K562 (cell line): ENCODE results near the gene POLR2H. TPM values are rescaled to one million over a fixed set of nuclear protein-coding genes. Genes with fewer than 3 reads are reported as not detected.

Experiments
- BACH1 ChIP-seq: fragments of 200-800 bp; sonication (Bioruptor generic); IDR thresholded peaks from 2 replicates; pipeline ENCODE4 v1.6.1; 2016; ENCODE audit warnings: missing genetic modification characterization, missing compliant biosample characterization
- BHLHE40 ChIP-seq: IDR thresholded peaks from 2 replicates; pipeline ENCODE4 v1.6.1; 2011; ENCODE audit warnings: low read length, improper control_type of control experiment
- DEAF1 ChIP-seq: fragments of 450-650 bp; formaldehyde crosslinking; IDR thresholded peaks from 2 replicates; pipeline ENCODE4 v1.4.0; 2020; ENCODE audit warnings: mild to moderate bottlenecking, moderate library complexity
- FOXA3 ChIP-seq, 2 experiments: fragments of 450-650 bp in 1 of 2; sonication (generic) in 1 of 2; formaldehyde crosslinking; IDR thresholded peaks in 1 of 2; conservative IDR thresholded peaks in 1 of 2; 2 replicates each; pipeline versions ENCODE4 v1.4.0 to v1.8.0; 2020 to 2022; ENCODE audit warnings: mild to moderate bottlenecking in 2 of 2, missing genetic modification reagents in 1 of 2
- HLTF ChIP-seq: fragments of 450-650 bp; IDR thresholded peaks from 2 replicates; pipeline ENCODE4 v1.6.1; 2016
- MYC ChIP-seq, 2 experiments: fragments of 250-450 bp in 1 of 2; sonication (Bioruptor Pico) in 1 of 2; IDR thresholded peaks; 2 replicates each; pipeline versions ENCODE4 v1.5.1 to v1.6.1; 2012 to 2021; ENCODE audit warnings: low read depth in 2 of 2, borderline replicate concordance in 1 of 2, improper control_type of control experiment in 1 of 2, low read length in 1 of 2, mild to moderate bottlenecking in 1 of 2, moderate library complexity in 1 of 2
- NR2F6 ChIP-seq: fragments of 450-650 bp; formaldehyde crosslinking; IDR thresholded peaks from 2 replicates; pipeline ENCODE4 v1.4.0; 2020; ENCODE audit warnings: mild to moderate bottlenecking
- PHF21A ChIP-seq: fragments of 450-650 bp; IDR thresholded peaks from 2 replicates; pipeline ENCODE4 v1.6.1; 2017; ENCODE audit warnings: low read depth, borderline replicate concordance
- PKNOX1 ChIP-seq: fragments of 450-650 bp; IDR thresholded peaks from 2 replicates; pipeline ENCODE4 v1.6.1; 2016
- SOX6 ChIP-seq: fragments of 450-650 bp; IDR thresholded peaks from 2 replicates; pipeline ENCODE4 v1.6.1; 2014; ENCODE audit warnings: mild to moderate bottlenecking
- TFAP4 ChIP-seq: sonication (generic); formaldehyde crosslinking; IDR thresholded peaks from 2 replicates; pipeline ENCODE4 v1.8.0; 2022; ENCODE audit warnings: missing genetic modification reagents, mild to moderate bottlenecking, moderate library complexity, borderline replicate concordance
- TSHZ1 ChIP-seq: fragments of 250-450 bp; sonication (Bioruptor Pico); IDR thresholded peaks from 2 replicates; pipeline ENCODE4 v1.4.0; 2020; ENCODE audit warnings: mild to moderate bottlenecking, moderate library complexity
- ZBED1 ChIP-seq: IDR thresholded peaks from 2 replicates; pipeline ENCODE4 v1.6.1; 2014
- ZBTB2 ChIP-seq: fragments of 450-650 bp; IDR thresholded peaks from 2 replicates; pipeline ENCODE4 v1.6.1; 2016; ENCODE audit warnings: antibody characterized with exemption
- ZBTB5 ChIP-seq: fragments of 450-650 bp; IDR thresholded peaks from 2 replicates; pipeline ENCODE4 v1.6.1; 2017; ENCODE audit warnings: antibody characterized with exemption
- ZNF121 ChIP-seq: sonication (generic); formaldehyde crosslinking; conservative IDR thresholded peaks from 2 replicates; pipeline ENCODE4 v1.8.0; 2022; ENCODE audit warnings: missing genetic modification reagents
- ZNF134 ChIP-seq: fragments of 250-450 bp; sonication (Bioruptor Pico); conservative IDR thresholded peaks from 2 replicates; pipeline ENCODE4 v1.4.0; 2020
- ZNF707 ChIP-seq: fragments of 250-450 bp; sonication (Bioruptor Pico); conservative IDR thresholded peaks from 2 replicates; pipeline ENCODE4 v1.8.0; 2022; ENCODE audit warnings: inconsistent platforms, mild to moderate bottlenecking, moderate library complexity
- polyA plus RNA-seq, 8 experiments: library from polyadenylated mRNA; depleted of rRNA in 4 of 8; stranded (reverse) in 5 of 8; unstranded in 3 of 8; fragments of >200 nt; fragmentation: Nextera tagmentation in 2 of 8; fragmentation: Illumina TruSeq in 1 of 8; extraction: Ambion mirVana in 2 of 8; extraction: Trizol in 1 of 8; gene quantifications; 2 replicates each; pipeline versions ENCODE4 v1.2.1 to v1.2.3, GENCODE V29; 2011 to 2014; ENCODE audit warnings: inconsistent platforms in 1 of 8, missing spikeins in 1 of 8
- total RNA-seq, 7 experiments: library from RNA; depleted of rRNA in 6 of 7; stranded (reverse); fragments of >200 nt in 6 of 7; fragmentation: Illumina TruSeq in 2 of 7; extraction: Trizol in 2 of 7; gene quantifications; 2 replicates each; pipeline versions ENCODE4 v1.2.1 to v1.2.3, GENCODE V29; 2011 to 2021; ENCODE audit warnings: low replicate concordance in 1 of 7

Gene POLR2H
- total and polyA plus RNA-seq, 9 of the 15 experiments (the other 6 are each of a cell fraction or from before 2014, with no cell fraction given), result 128 to 512 (median 220) TPM

GRCh38 chr3:184371570-184372018, 10.1 kb downstream of the POLR2H start (continued):
- TF ChIP-seq TSHZ1 (CRISPR knock-in tag), result no peak
- TF ChIP-seq ZBTB5, result no peak
- no peak for TF ChIP-seq ZNF134 (CRISPR knock-in tag)
- TF ChIP-seq FOXA3 (CRISPR knock-in tag; conservative IDR thresholded peaks at IDR 0.05 in 1 of 2, IDR thresholded peaks at IDR 0.05 in 1 of 2), result peak; percentile 83 to 99
- TF ChIP-seq TFAP4 (CRISPR knock-in tag), result peak; percentile 92
- TF ChIP-seq SOX6, result no peak
- TF ChIP-seq ZBTB2, result no peak
- peak; percentile 55 for TF ChIP-seq PKNOX1
- no peak for TF ChIP-seq ZNF707 (CRISPR knock-in tag)
- TF ChIP-seq NR2F6 (CRISPR knock-in tag), result no peak
- no peak for TF ChIP-seq PHF21A
- 0 out of 2 replicates have a peak, but pooled peaks have one; percentile 31 for TF ChIP-seq MYC (IDR thresholded peaks at IDR 0.05; ENCODE audit: low read depth, low read length)
- no peak for TF ChIP-seq MYC (CRISPR knock-in tag; IDR thresholded peaks at IDR 0.05; ENCODE audit: borderline replicate concordance, low read depth)
- peak; percentile 77 for TF ChIP-seq DEAF1 (CRISPR knock-in tag)
- no peak for TF ChIP-seq ZNF121 (CRISPR knock-in tag)
- no peak for TF ChIP-seq ZBED1
- no peak for TF ChIP-seq BACH1
- no peak for TF ChIP-seq HLTF
- TF ChIP-seq BHLHE40, result peak; percentile 23; the same call in 1 of the 2 replicates
